GM19455 (cell line): Measurements from ENCODE around the gene CYTIP.

Source experiments
- ATAC-seq: cut with Tn5 transposase; IDR thresholded peaks from one replicate; pipeline ENCODE4 v1.9.1; 2021; ENCODE audit not compliant: unreplicated experiment

CYTIP gene

DNA sequence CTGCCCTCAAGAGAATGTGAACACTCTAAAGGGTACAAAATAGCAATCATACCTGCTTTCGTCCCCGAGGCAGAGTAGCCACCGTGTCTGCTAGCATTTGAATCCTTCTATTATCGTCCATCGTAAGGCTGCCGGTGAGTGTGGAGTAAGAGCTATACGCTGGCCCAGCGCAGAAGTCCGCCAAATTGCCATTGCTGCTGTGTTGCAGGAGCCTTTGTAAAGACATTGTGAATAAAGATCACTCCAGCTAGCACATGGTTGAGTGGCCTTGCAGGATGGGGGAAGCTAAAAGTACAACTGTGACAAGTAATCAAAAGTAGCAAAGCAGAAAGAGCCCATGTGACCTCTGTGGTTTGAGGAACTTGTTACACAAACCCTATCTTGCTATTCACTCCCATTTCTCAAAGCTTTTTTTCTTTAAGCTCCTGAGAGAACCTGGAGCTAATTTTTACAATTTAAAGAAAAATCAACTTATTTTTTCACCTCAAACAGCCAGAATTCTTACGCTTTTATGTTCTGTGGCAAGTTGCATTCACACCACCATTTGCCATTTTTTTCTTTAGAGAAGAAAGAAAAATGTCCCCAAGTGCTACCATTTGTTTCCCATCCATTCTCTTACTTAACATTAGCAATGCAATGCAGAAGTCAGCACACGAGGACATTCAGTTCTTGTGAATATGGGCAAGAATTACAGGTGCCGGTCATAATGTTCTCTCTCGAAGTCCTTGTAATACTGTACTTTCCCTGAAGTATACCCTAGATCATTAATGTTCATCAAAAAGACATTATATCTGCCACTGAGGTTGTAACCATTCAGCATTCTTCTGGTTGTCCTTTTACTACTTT lies at the start of gene CYTIP:
TSS of gene CYTIP (minus strand) at position 295 of the 846 bp plus-strand sequence. CDS start at position 226, 69 bp downstream.
- ATAC-seq: peak; percentile 36

DNA sequence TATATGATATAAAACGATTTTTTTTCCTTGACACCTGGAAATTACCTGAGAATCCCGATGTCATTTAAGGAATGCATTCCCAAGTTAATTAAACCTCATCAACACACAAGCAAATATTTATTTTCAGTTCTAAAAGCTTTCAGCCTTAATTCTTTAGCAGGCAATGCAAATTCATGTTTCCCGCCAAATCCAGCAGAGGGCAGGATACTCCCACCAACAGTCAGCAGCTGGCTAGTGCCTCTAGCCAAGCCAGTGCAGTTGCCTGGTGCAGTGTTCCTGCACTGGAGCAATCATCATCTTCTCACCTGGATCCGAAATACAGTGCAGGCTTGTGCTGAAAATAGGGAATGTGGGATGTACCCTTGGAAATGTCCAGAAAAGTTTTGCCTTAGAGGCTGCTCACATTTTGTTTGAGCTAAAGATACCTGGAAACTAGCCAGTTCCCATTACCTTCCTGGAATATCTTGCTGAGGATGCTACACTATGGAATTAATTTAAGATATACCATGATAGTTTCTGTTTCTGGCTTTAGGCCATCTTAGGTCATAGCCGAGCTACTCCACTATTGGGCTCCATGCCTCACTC lies 48.4 kb upstream of the CYTIP start:
- ATAC-seq: peak; percentile 98

DNA sequence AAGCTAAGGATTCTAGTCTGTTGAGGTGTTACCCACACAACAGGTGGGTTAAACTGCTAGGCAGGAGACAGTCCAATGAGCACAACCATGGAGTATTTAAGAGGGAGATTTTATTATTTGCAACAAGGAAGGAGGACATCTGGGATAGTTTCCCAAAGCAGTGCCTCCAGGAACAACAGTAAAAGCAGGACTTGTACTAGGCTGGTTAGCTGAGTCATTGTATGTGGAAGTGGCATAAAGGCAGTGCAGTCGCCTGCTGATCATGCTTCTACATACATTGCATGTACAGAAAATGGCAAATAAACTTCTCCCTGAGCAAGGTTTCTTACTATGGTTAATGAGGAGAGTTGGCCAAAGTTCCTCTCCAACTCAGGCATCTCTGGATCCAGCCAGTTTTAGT lies 46.1 kb upstream of the CYTIP start:
- no peak for ATAC-seq

DNA sequence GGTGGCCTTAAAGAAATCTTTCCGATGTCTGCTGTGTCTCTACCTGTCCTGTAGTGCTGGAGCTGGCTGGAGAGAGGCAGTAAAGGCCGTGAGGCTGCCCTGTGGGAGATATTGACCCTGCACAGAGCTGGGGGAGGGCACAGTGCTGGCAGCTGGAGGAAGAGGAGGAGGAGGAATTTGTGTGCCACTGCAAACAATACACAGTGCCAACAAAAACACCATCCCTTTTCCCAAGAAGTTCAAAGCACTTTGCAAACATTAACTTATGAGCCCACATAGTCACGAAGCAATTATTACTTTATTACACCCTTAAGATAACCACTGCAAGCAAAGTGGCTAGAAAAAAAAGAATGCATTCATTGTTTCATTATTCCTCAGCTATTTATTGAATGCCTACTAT lies 45.0 kb upstream of the CYTIP start:
- ATAC-seq: no peak

DNA sequence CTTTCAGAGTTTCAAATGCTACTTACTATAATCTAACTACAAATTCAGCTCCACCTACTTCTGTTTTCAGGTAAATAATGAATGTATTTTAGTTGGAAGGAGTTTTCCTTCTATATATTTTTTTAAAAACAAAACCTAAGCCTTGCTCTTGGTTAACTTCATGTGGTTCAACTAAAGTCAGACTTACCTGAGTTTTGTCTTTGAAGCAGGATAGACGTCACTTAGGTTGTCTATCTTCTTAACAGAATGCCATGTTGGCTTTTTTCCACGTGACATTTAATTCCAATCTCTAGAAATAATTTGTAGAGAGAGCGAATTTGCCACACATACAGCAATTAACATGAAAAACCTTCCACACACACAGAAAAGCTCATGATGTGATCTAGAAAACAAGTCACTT lies 43.9 kb upstream of the CYTIP start:
- ATAC-seq: no peak

DNA sequence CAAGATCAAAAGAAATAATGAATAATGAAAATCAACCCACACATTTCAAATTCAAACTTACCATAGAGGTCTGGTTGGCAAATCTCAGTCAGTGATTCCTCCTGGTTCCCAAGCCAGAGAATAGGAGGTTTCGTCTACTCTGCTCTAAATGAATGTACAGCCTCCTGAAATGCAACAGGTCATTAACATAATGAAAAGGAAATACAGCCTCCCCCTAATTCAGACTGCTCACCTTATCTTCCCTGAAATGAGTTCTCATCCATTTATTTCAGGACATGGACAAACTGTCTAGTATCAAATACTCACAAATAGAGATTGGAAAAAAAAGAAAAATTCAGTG lies 43.4 kb upstream of the CYTIP start:
- ATAC-seq: no peak

DNA sequence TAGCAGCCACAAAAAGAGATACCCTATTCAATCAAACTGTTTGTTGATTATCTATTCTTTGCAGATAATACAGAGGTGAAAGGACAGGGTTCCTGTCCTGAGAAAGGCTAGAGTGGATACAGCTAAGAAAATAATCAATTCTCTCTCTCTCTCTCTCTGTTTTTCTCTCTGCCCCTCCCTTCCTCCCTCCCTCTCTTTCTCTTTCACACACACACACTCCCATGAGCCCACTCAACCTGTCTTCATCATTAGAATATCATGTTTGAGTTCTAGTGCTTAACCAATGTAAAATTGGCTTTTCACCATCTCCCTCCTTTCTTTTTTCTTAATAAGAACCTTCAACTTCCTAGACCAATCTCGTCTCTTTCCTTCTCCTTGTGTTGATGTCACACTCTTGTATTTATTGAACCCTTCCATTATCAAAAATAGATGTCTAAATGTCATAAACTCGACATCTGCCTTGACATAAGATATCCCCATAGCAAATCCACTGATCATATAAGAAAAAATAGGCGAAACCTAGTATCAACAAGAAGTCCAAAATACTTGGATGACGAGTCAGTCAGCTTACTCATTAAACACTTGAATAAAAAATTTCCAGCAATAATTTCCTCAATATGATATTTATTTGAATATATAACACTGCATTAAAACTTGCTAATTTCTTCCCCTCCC lies 42.8 kb upstream of the CYTIP start:
- no peak for ATAC-seq

DNA sequence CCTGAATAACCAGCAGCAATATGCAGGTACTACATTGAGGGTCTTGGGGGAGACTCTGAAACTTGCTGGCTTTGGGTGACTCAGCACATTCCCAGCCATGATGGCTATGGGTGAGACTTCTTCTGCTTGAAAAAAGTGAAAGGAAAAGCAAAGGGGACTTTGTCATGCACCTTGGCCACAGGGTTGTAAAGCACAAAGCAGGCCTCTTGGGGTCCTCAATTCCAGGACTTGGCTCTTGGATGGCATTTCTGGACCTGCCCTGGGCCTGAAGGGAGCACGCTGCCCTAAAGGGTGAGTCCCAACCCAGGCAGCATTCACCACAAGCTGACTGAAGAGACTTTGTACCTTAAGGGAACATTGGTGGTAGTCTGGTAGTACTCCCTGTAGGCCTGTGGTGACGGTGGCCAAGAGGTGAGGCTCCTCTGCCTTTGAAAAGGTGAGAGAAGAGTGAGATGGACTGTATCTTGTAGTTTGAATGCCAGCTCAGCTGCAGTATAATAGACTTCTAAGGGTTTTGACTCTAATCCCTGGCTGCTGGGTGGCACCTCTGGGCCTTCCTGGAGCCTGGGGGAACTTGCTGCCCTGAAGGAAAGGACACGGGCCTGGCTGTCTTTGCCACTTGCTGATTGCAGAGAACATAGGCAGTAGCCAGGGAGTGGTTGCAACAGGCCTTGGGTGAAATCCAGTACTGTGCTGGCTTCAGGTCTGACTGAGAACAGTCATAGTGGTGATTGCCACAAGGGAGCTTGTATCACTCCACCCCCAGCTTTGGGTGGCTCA lies 36.5 kb upstream of the CYTIP start:
- peak; percentile 60 for ATAC-seq

DNA sequence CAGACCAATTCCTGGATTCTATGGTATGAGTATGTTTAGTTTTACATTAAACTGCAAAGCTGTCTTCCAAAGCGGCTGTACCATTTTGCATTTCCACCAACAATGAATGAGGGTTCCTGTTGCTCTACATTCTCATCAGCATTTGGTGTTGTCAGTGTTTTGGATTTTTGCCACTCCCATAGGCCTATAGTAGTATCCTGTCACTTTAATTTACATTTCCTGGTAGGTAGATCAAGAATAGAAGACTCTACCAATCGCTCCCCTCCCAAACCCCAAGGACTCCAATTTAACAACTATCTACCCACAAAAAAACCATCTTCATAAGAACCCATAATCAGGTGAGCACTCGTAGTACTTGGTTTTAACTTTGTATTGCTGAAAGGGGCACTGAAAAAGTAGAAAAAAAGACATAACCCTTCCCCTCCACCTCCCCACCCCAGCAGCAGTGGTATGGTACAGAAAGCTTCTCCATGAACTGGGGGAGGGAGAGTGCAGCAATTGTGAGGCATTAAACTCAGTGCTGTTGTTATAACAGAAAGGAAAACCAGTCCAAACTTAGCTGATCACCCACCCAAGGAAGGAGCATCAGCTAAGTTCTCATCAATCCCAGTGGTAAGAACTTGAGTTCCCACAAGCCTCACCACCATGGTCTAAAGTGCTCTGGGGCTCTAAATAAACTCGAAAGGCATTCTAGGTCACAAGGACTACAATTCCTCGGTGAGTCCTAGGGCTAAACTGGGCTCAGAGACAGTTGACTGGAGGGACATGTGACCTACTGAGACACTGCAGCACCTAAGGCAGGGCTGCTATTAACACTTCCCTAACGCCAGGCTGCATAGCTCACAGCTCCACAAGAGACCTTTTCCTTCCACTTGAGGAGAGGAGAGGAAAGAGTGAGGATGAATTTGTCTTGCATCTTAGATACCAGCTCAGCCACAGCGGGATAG lies 35.5 kb upstream of the CYTIP start:
- ATAC-seq: peak; percentile 39

DNA sequence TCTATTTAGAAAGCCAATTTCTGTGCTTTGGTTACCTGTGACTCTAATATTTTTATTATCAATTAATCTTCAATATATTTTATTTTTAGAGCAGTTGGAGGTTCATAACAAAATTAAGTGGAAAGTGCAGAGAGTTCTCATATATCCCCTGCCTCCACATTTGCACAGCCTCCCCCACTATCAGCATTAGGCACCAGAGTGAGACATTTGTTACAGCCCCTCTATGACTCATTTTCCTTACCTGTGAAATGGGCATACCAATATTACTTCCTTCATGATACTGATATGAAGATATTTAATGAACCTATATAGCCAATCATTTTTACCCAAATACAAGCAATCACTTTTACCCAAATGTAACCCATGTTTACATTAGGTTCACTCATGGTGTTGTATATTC lies 34.0 kb upstream of the CYTIP start:
- ATAC-seq: no peak

DNA sequence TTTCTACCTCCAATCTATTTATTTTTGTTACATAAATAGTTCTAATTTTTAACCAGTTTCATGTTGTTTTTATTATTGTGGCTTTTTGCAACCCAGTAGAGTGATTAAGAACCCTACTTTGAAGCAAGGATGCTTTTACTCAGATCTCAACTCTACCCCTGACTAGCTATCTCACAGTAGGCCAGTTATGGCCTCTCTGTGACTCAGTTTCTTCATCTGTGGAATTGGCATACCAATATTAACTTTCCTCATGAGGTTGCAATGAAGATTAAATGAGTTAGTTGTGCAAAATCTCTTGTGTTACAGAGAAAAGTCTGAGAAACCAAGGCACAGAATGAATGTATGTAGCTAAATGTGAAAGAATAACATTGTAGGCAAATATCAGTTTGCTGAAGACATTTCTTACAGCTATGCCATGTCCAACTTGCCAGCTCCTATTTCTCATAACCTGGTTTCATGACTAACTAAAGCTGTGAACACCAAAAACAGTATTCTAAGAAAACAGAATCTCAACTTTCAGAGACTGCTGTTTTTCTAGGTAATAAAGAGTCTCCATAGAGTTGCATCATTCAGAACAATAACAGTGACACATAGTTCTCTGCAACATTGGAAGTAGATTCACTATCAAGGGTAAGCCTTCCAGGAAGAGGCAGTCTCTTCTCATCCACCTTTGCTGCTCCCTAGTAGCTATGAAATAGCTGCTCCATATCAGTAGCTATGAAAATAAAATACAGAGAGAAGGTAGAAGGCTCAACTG lies 33.2 kb upstream of the CYTIP start:
- ATAC-seq: no peak

DNA sequence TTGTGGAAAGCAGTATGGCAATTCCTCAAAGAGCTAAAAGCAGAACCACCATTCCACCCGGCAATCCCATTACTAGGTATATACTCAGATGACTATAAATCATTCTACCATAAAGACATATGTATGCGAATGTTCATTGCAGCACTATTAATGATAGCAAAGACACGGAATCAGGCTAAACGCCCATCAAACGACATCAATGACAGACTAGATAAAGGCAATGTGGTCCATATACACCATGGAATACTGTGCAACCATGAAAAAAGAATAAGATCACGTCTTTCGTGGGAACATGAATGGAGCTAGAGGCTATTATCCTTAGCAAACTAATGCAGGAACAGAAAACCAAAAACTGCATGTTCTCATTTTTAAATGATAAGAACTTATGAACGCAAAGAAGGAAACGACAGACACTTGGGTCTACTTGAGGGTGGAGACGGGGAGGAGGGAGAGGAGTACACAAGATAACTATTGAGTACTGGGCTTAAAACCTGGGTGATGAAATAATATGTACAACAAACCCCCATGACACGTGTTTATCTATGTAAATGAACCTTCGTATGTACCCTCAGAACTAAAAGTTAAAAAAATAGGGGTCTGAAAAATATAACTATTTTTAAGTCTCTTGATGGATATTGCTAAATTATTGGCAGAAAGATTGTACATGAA lies 32.0 kb upstream of the CYTIP start:
- ATAC-seq: no peak

DNA sequence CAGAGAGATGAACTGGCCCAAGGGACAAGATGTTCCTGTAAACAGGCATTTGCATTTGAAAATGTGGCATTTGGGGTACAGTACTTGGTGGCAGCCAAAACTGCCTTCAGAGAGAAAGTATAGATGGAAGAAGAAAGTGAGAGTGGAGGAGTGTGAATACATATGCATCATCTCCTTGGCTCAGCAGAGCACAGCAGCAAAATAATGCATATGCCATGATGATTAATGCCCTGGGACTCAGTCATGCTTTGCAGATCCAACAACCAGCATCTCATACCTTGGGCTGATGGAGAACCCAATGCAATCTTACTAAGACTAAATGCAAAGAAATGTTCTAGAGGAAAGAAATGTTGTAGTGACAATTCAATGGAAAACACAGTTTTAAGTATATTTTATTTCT lies 29.7 kb upstream of the CYTIP start:
- no peak for ATAC-seq

DNA sequence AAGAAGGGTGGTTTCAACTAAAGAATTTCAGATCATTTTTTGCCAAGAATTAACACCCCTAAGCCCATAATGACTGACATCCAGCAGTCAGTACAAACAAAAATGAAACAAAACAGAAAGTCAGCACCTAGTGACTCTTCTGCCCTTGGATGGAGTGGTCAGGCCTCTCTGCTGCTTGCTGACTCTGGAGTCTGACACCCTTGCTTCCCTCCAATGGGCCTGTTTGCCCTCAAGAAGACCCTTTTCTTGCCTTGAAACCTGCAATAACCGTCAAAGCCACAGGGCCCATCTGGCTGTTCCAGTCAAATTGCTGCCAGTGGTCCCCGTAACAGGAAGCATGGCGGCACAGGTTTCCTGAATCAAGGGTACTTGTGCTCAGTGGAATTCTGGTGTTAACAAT lies 27.2 kb upstream of the CYTIP start:
- ATAC-seq: peak; percentile 24

DNA sequence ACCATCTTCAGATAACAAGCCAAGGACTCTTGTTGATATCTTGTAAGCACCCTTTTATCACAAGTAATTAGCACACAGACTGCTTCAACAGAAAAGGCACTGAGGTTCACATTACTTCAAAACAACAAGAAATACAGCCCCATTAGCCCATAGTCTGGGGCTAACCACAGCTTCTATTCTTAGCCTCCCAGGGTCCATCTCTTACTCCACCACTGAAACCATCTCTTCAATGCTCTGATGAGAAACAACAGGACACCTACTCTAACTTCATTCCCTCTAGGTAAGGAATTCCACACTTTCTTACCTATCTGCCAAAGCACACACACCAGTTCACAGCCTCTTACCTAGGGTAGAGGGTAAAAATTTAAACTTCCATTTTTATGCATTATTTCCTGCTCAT lies 26.4 kb upstream of the CYTIP start:
- peak; percentile 59 for ATAC-seq

DNA sequence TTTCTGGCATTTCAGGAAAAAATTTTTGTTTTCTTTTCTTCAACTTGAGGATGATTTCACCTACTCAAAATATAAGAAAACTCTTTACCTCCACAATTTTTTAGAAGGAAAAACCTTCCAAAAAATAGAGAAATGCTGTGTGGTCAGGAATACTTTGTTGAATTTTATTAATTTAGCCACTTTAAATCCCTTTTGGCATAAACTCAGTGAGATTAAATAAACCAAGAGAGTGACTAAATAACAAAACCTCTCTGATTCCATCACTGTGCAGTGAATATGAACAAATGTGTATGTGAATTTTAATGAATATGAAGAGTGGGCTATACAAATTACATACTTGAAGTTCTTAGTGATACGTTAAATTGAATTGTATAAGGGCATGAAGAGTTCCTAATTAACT lies 25.8 kb upstream of the CYTIP start:
- ATAC-seq: no peak

DNA sequence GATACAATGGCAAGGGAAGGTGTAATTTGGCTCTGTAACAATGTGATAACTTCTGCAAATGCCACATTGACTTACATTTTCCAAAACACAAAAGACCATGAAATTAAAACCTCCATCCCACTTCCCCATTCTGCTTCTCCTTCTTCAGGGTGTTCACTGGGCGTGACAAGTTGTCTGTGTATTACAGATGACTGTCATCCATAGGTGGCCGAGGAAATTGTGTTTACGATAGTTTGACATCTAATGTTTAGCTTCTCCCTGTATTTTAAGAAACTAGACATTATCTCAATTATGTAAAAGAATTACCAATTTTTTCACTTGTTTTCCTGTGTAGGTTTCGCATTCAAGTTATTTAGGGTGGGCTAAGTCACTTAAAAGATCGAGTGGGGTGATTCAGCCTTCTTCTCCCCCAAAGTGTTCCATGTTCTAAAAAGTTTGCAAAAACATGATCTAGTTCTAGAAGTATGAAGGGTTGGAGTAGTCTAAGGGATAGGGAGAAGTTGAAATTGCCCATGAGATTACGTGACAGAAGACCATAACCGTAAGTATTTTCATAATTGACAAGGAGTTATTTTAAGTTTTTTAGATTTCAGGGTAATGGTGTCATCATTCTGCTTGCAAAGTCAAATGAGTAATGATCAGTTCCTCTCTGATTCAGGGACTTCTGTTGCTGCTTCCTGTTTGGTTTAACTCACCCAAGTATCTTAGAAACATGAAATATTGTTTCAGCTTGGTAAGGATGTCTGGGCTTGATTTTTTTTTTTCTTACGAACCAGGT lies 25.2 kb upstream of the CYTIP start:
- peak; percentile 82 for ATAC-seq

DNA sequence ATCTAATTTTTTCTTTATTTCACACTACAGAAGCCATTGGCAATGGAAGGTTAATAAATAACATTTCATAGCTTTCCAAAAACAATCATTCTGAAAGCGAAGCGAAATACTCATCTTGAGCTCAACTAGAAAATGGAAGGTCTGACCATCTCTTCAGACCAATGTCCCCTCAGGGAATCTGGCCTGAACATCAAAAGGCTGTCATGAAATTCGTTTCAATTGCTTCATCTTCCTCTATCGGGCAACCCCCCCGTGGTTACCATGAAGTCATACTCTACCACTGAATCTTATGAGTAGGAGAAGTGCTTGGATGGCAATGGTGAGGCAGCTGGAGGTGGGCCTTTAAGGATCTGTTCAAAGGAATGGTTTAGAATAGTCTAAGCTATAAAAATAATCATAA lies 22.9 kb upstream of the CYTIP start:
- no peak for ATAC-seq
